Measurements from ENCODE around the gene SORL1. TPM values are rescaled to one million over a fixed set of nuclear protein-coding genes. Genes with fewer than 3 reads are reported as not detected.

SORL1 gene, protein sequence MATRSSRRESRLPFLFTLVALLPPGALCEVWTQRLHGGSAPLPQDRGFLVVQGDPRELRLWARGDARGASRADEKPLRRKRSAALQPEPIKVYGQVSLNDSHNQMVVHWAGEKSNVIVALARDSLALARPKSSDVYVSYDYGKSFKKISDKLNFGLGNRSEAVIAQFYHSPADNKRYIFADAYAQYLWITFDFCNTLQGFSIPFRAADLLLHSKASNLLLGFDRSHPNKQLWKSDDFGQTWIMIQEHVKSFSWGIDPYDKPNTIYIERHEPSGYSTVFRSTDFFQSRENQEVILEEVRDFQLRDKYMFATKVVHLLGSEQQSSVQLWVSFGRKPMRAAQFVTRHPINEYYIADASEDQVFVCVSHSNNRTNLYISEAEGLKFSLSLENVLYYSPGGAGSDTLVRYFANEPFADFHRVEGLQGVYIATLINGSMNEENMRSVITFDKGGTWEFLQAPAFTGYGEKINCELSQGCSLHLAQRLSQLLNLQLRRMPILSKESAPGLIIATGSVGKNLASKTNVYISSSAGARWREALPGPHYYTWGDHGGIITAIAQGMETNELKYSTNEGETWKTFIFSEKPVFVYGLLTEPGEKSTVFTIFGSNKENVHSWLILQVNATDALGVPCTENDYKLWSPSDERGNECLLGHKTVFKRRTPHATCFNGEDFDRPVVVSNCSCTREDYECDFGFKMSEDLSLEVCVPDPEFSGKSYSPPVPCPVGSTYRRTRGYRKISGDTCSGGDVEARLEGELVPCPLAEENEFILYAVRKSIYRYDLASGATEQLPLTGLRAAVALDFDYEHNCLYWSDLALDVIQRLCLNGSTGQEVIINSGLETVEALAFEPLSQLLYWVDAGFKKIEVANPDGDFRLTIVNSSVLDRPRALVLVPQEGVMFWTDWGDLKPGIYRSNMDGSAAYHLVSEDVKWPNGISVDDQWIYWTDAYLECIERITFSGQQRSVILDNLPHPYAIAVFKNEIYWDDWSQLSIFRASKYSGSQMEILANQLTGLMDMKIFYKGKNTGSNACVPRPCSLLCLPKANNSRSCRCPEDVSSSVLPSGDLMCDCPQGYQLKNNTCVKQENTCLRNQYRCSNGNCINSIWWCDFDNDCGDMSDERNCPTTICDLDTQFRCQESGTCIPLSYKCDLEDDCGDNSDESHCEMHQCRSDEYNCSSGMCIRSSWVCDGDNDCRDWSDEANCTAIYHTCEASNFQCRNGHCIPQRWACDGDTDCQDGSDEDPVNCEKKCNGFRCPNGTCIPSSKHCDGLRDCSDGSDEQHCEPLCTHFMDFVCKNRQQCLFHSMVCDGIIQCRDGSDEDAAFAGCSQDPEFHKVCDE (N-terminal part only)
- total RNA-seq (74.2 TPM), polyA plus RNA-seq (ENCODE audit: insufficient read depth, low read depth, low replicate concordance) (15.2 TPM)
- long read RNA-seq, donor 1, full-length matches to known transcripts, result 6 of 6 reads
- long read RNA-seq, donor 1, partial matches to known transcripts, result 0 of 6 reads
- long read RNA-seq, donor 1, other reads (novel, unspliced or antisense), result 0 of 6 reads
- long read RNA-seq, donor 2, full-length matches to known transcripts, result 20 of 20 reads
- long read RNA-seq, donor 2, partial matches to known transcripts, result 0 of 20 reads
- long read RNA-seq, donor 2, other reads (novel, unspliced or antisense), result 0 of 20 reads
- long read RNA-seq, donor 3, full-length matches to known transcripts, result 23 of 52 reads
- long read RNA-seq, donor 3, partial matches to known transcripts, result 29 of 52 reads
- long read RNA-seq, donor 3, other reads (novel, unspliced or antisense), result 0 of 52 reads
- long read RNA-seq, donor 4, full-length matches to known transcripts, result 16 of 16 reads
- long read RNA-seq, donor 4, partial matches to known transcripts, result 0 of 16 reads
- long read RNA-seq, donor 4, other reads (novel, unspliced or antisense), result 0 of 16 reads
- long read RNA-seq, donor 5, transcript SORL1-205 (2 exons, 1,765 nt), result major isoform, 5 of 5 reads
- long read RNA-seq, donor 5, partial matches to known transcripts, result 0 of 5 reads
- long read RNA-seq, donor 5, other reads (novel, unspliced or antisense), result 0 of 5 reads
- long read RNA-seq, donor 6, partial matches to known transcripts, result 0 of 3 reads
- long read RNA-seq, donor 6, other reads (novel, unspliced or antisense), result 0 of 3 reads
- long read RNA-seq, donor 7, full-length matches to known transcripts, result 9 of 37 reads
- long read RNA-seq, donor 7, partial matches to known transcripts, result 11 of 37 reads
- long read RNA-seq, donor 7, other reads (novel, unspliced or antisense), result 17 of 37 reads
- long read RNA-seq, donor 8, transcript SORL1-205 (2 exons, 1,765 nt), result major isoform, 14 of 14 reads
- long read RNA-seq, donor 8, partial matches to known transcripts, result 0 of 14 reads
- long read RNA-seq, donor 8, other reads (novel, unspliced or antisense), result 0 of 14 reads
- long read RNA-seq, donor 9, partial matches to known transcripts, result 0 of 3 reads
- long read RNA-seq, donor 9, other reads (novel, unspliced or antisense), result 0 of 3 reads
- long read RNA-seq, donor 10, transcript SORL1-205 (2 exons, 1,765 nt), result major isoform, 18 of 18 reads
- long read RNA-seq, donor 10, partial matches to known transcripts, result 0 of 18 reads
- long read RNA-seq, donor 10, other reads (novel, unspliced or antisense), result 0 of 18 reads

DNA sequence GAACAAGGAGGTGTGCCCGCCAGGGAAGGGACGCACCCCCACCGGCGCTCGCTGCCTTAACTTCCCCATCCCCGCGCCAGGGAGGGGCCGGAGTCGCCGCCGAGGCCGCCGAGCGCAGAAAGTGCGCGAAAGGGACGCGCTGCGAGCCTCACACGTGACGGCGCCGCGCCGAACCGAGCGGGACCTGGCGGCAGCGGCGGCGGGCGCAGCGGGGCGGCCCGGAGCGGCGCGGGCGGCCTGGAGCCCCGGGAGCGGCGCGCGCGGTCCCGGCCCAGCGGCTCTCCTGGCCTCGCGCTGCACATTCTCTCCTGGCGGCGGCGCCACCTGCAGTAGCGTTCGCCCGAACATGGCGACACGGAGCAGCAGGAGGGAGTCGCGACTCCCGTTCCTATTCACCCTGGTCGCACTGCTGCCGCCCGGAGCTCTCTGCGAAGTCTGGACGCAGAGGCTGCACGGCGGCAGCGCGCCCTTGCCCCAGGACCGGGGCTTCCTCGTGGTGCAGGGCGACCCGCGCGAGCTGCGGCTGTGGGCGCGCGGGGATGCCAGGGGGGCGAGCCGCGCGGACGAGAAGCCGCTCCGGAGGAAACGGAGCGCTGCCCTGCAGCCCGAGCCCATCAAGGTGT, at the start of gene SORL1:
Gene SORL1, plus strand, starts transcription at position 329 of the 623 bp plus-strand sequence. Its CDS starts 18 bp downstream, at position 347.
- Histone ChIP-seq H3K9ac (ENCODE audit: low read length in 3 of 3) (peak within 1 kb of the TSS; percentile 37 to 70 (median 54)), H3K27ac (ENCODE audit: low read depth in 2 of 2, low read length in 2 of 2) (peak within 1 kb of the TSS; percentile 64)
- TF ChIP-seq, protein P1, sequence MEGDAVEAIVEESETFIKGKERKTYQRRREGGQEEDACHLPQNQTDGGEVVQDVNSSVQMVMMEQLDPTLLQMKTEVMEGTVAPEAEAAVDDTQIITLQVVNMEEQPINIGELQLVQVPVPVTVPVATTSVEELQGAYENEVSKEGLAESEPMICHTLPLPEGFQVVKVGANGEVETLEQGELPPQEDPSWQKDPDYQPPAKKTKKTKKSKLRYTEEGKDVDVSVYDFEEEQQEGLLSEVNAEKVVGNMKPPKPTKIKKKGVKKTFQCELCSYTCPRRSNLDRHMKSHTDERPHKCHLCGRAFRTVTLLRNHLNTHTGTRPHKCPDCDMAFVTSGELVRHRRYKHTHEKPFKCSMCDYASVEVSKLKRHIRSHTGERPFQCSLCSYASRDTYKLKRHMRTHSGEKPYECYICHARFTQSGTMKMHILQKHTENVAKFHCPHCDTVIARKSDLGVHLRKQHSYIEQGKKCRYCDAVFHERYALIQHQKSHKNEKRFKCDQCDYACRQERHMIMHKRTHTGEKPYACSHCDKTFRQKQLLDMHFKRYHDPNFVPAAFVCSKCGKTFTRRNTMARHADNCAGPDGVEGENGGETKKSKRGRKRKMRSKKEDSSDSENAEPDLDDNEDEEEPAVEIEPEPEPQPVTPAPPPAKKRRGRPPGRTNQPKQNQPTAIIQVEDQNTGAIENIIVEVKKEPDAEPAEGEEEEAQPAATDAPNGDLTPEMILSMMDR (IDR thresholded peaks at IDR 0.05; ENCODE audit: borderline replicate concordance, extremely low read depth, insufficient read depth), result peak; percentile 73

DNA sequence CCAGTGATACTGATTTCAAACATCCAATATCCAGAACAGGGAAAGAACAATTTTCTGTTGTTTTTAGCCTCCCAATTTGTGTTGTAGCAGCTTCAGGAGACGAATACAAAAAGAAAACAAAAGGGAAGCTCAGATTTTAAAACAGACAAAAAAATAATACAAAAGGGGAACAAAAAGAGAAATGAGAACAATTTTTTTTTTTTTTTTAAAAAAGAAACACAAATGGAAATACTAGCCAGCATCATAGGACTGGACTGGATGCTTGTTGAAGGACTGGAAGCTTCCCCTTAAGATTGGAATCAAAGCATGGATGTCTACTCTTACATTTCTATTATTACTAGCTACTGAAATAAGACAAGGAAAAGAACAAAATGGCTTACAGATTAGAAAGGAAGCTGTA, 46.5 kb upstream of the SORL1 start:
- TF ChIP-seq, protein P1 (IDR thresholded peaks at IDR 0.05; ENCODE audit: borderline replicate concordance, extremely low read depth, insufficient read depth), result no peak
- H3K27ac ChIP-seq (ENCODE audit: low read depth in 2 of 2, low read length in 2 of 2), result no peak overlapping the region
- no peak overlapping the region for H3K9ac ChIP-seq (ENCODE audit: low read length in 3 of 3)
- H3K4me1 ChIP-seq (ENCODE audit: control insufficient read depth in 2 of 3, insufficient read depth in 2 of 3, low read depth in 1 of 3, low read length in 3 of 3), result no peaks in the 10 kb centered on the region
- H3K4me3 ChIP-seq (ENCODE audit: low read length in 3 of 3), result no peak overlapping the region
- FAIRE-seq (no peak), DNase-seq (no peak)
- no peaks in the 10 kb centered on the region for H3K36me3 ChIP-seq (ENCODE audit: control insufficient read depth in 2 of 3, insufficient read depth in 3 of 3, low read length in 3 of 3)
- intact Hi-C loops (cut with DNase I), result no loop called here
- no peaks in the 10 kb centered on the region for H3K9me3 ChIP-seq (ENCODE audit: control insufficient read depth in 2 of 3, insufficient read depth in 1 of 3, low read length in 3 of 3)
- H3K27me3 ChIP-seq (ENCODE audit: control insufficient read depth, insufficient read depth, low read length), result no peaks in the 10 kb centered on the region

More for the DNA sequence above, at the start of gene SORL1:
- H3K9me3 ChIP-seq (ENCODE audit: control insufficient read depth in 2 of 3, insufficient read depth in 1 of 3, low read length in 3 of 3), result no peaks in the 10 kb centered on the region
- H3K4me3 ChIP-seq (ENCODE audit: low read length in 3 of 3), result peak within 1 kb of the TSS; percentile 65 to 82 (median 70)
- no peaks in the 10 kb centered on the region for H3K36me3 ChIP-seq (ENCODE audit: control insufficient read depth in 2 of 3, insufficient read depth in 3 of 3, low read length in 3 of 3)
- H3K4me1 ChIP-seq (ENCODE audit: control insufficient read depth in 2 of 3, insufficient read depth in 2 of 3, low read depth in 1 of 3, low read length in 3 of 3), result peaks cover 0 to 12% (median 0%) of the 10 kb centered on the region in 3 donors
- no peaks in the 10 kb centered on the region for H3K27me3 ChIP-seq (ENCODE audit: control insufficient read depth, insufficient read depth, low read length)
- DNase-seq (peak; percentile 83 to 93 (median 89)), FAIRE-seq (no peak)
- intact Hi-C loops (cut with DNase I), result loop anchor here (10.0 kb wide), 1 partner anchor 117 kb away; no protein-coding TSS in a partner anchor
